GM18519 (cell line): Measurements from ENCODE around the gene MRPS15.

Experiments used
- ATAC-seq: cut with Tn5 transposase; IDR thresholded peaks from one replicate; pipeline ENCODE4 v1.9.1; 2021; ENCODE audit warnings: mild to moderate bottlenecking, moderate library complexity; ENCODE audit not compliant: unreplicated experiment, low FRiP score

The MRPS15 gene

GRCh38 chr1:36464605-36465393 lies 615 bp upstream of the MRPS15 start:
- peak; percentile 12 for ATAC-seq

GRCh38 chr1:36463463-36463802 lies 751 bp downstream of the MRPS15 start:
- ATAC-seq = no peak

- ATAC-seq = no peak
Observed at GRCh38 chr1:36458910-36459309, 5.3 kb downstream of the MRPS15 start.

GRCh38 chr1:36457691-36458090 lies 6.5 kb downstream of the MRPS15 start:
- no peak for ATAC-seq

- ATAC-seq = no peak
Observed at GRCh38 chr1:36456391-36456928, 7.7 kb downstream of the MRPS15 start.

- no peak for ATAC-seq
Observed at GRCh38 chr1:36455386-36455785, 8.8 kb downstream of the MRPS15 start.

- no peak for ATAC-seq
Observed at GRCh38 chr1:36453600-36454388, 10.4 kb downstream of the MRPS15 start.

GRCh38 chr1:36453051-36453450 lies 11.1 kb downstream of the MRPS15 start:
- no peak for ATAC-seq

GRCh38 chr1:36450919-36451305 lies 13.3 kb downstream of the MRPS15 start:
- no peak for ATAC-seq

GRCh38 chr1:36450270-36450918 lies 13.8 kb downstream of the MRPS15 start, which contains the start of gene OSCP1:
Gene OSCP1 (minus strand): TSS chr1:36450451. CDS start chr1:36450369, 82 bp downstream.
- ATAC-seq = peak; percentile 87

- no peak for ATAC-seq
Observed at GRCh38 chr1:36448530-36449056, 15.6 kb downstream of the MRPS15 start.

- ATAC-seq = no peak
Observed at GRCh38 chr1:36447450-36447849, 16.7 kb downstream of the MRPS15 start.

GRCh38 chr1:36446746-36447145 lies 17.4 kb downstream of the MRPS15 start:
- ATAC-seq = no peak

- no peak for ATAC-seq
Observed at GRCh38 chr1:36446271-36446670, 17.9 kb downstream of the MRPS15 start.

GRCh38 chr1:36443297-36443696 lies 20.9 kb downstream of the MRPS15 start:
- ATAC-seq = no peak

GRCh38 chr1:36442337-36442736 lies 21.8 kb downstream of the MRPS15 start:
- ATAC-seq = no peak

- no peak for ATAC-seq
Observed at GRCh38 chr1:36440646-36441045, 23.5 kb downstream of the MRPS15 start.

- no peak for ATAC-seq
Observed at GRCh38 chr1:36440044-36440443, 24.1 kb downstream of the MRPS15 start.

- no peak for ATAC-seq
Observed at GRCh38 chr1:36438715-36439114, 25.5 kb downstream of the MRPS15 start.

GRCh38 chr1:36436821-36437220 lies 27.4 kb downstream of the MRPS15 start:
- ATAC-seq = no peak

GRCh38 chr1:36433102-36433501 lies 31.1 kb downstream of the MRPS15 start:
- ATAC-seq = no peak
